HG02970 (cell line): ENCODE data around the gene ZNF669.
A peak's percentile ranks its signal among the peaks of the same experiment; 100 is the strongest.

Experiments used
- ATAC-seq: cut with Tn5 transposase; IDR thresholded peaks from one replicate; pipeline ENCODE4 v1.9.1; 2021; ENCODE audit warnings: mild to moderate bottlenecking, moderate library complexity, moderate number of reproducible peaks; ENCODE audit not compliant: unreplicated experiment, low FRiP score

ZNF669 gene

DNA sequence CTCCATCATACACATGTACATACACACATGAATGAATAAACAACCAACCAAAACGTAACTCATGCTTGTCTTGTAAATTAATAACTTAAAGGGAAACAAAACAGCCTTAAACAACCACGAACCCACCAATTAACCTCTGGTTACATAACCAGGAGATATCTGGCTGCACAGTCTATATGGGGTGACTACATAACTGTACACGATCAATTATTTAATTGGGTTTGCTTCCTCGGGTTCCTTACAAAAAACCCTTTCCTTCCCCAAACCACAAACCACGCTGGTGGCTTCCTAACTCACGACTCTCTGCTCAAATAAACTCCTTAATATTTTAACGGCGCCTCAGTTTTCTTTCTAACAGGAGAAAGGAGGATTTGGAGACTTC, 26.3 kb downstream of the ZNF669 start:
- peak; percentile 3 for ATAC-seq

DNA sequence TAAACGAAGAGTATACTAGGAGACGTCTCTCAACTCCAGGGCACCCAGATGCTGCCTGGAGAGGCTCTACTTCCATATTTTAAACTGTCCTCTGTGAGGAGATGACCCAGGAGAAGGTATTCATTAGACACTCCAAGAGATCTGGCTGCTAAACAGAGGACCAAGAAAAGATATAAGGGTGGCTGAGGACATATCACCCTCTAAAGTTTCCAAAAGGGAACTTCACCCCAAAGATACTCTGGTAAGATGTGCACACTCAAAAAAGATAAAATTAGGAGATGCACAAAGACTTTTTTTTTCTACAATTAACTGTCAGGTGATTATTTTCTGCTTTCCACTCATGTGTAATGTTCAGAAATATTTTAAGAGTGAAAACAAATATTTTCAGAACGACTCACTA, 26.9 kb downstream of the ZNF669 start:
- no peak for ATAC-seq

DNA sequence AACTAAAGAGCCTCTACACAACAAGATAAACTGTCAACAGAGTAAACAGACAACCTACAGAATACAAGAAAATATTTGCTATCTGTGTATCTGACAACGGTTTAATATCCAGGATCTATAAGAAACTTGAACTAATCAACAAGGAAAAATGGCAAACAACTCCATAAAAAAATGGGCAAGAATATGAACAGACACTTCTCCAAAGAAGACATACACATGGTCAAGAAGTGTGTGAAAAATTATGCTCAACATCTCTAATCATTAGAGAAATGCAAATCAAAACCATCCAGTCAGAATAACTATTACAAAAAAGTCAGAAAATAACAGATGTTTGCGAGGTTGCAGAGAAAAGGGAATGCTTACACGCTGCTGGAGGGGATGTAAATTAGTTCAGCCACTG, 33.5 kb downstream of the ZNF669 start:
- no peak for ATAC-seq

DNA sequence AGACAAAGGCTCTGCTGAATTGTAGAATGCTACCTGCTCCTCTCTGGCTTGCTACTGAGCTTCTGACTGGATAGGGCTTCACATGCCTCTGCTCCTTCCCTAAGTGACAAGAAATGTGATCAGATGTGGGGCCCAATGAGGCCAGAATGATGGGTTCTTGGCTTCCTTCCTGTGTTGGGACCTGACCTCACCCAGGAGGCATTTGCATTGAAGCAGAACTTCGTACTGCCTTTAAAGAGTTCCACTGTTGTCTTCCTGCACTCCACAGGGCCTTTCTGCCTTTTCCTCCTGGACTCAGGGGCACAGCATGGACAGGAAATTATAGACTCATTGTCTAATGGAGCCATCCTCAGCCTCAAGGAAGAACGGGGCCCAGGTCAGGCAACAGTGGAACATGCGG, 39.9 kb downstream of the ZNF669 start:
- ATAC-seq, result no peak

- no peak for ATAC-seq
These were observed 43.4 kb downstream of the ZNF669 start for GRCh38 chr1:247060771-247061170.

GRCh38 chr1:247056071-247056470, 48.1 kb downstream of the ZNF669 start:
- ATAC-seq, result no peak

DNA sequence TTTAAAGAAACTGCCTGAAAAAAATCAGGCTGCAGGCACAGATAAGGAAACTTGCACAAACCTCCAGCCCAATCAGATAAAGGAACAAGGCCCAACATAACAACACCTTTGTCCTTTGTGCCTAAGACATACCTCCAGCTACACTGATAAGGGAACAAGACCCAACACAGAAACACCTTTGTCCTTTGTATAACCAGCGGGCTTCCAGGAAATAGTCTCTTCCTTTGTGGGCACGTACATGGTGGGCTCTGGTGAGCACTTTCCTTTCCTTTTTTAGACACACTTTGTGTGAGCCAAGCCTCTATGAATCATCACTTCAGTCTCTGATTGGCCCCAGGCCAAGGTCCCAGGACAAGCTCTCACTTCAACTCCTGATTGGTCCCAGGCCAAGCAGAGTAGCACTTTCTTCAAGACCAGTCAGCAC, 49.2 kb downstream of the ZNF669 start:
- ATAC-seq, result no peak
